ENCODE results near the gene OSGEP.
"Not testable (repeated sequence)": the region's sequence is repeated elsewhere in the genome, so short reads cannot be mapped to it uniquely, and the experiment has no call there.

OSGEP gene

DNA sequence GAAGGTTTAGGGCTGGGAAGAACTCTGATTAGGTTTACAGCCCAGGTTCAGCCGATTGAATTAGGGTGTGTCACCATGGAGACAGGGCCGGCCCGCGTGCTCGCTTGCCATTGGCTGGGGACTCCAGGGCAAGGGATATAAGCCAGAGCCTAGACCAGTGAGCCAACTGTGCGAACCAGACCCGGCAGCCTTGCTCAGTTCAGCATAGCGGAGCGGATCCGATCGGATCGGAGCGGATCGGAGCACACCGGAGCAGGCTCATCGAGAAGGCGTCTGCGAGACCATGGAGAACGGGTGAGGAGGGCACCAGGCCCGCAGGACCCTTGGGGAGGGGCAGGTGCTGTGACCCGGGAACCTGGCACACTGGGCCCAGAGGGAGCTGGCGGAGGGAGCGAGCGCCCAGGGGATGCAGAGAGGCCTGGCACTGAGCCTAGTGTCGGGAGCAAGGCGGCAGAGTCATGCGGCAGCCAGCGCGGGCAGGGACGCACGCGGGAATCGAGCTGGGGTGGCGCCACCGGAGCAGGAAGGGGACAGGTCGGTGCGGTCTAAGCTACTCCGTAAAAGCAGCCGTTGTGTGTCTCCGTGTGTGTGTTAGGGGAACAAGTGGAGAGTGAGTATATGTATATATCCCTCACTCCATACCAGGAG lies 14.8 kb upstream of the OSGEP start, which contains the start of gene PNP:
Gene PNP (plus strand): TSS at position 165 of the 648 bp plus-strand sequence. CDS start 119 bp downstream, at position 284.
- peak; percentile 89 for DNase-seq

DNA sequence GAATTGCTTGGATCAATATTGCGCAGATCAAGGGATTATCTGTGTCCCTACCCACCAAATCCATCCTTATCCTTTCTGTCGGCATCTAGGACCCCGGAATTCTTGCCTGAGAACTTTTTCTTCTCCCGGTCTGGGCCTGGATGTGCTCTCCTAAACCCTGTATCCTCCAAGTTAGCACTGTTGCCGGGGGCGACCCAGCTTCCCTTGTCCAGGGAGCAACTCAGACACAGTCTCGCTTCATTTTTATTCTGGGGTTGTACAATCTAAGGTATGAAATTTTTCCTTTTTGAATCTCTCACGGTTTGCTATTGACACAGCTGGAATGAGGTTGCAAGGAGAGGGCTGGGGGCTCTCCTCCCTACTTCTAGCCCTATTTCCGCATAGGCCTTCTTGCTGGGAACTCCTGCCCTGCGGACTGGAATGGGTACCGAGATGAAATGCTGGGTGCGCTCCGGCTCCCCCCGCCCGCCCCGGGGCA lies 14.2 kb upstream of the OSGEP start:
- no peak for DNase-seq

DNA sequence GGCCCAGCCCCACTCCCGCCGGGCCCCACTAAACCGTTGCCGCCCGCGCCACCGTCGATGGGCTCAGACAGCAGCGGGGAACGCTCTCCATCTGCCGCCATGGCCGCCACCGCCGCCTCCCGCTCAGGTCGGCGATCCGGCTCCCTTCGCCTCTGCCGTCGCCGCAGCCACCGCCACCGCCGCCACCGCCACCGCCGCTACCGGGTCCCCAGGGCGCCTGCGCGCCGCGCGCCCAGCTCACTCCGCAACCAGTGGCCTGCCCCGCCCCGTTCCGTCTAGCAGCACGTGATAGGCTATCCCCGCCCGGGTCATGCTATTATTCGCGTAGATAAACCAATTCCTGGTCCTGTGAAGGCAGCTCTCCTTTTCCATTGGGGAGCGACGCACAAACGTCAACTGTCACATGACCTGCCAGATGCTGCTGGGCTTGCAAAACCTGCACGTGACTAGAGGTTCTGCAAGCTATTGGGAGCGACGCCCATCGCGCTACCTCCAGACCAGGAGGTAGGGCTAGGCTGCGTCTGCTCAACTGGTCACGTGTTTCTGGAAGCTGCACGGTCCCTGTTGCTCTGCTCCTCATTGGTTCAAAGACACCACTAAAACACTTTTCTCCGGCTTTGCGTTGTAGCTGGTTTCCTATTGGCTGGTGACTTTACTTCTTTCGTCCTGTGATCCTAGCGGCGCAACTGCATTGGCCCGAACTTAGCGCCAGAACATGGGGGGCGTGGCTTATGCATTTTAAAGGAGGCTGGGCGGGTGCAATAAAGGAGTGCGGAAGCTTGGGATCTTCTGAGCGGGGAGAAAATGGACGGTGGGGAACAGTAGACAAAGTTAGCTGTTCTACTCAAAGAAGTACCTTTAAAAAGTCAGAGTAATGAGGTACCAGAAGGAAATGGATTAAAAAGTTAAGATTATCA lies 6.9 kb upstream of the OSGEP start, which contains the start of gene PIP4P1:
Gene PIP4P1 (minus strand): TSS at position 210 of the 917 bp plus-strand sequence. CDS start 109 bp downstream, at position 101.
- DNase-seq = peak; percentile 99

DNA sequence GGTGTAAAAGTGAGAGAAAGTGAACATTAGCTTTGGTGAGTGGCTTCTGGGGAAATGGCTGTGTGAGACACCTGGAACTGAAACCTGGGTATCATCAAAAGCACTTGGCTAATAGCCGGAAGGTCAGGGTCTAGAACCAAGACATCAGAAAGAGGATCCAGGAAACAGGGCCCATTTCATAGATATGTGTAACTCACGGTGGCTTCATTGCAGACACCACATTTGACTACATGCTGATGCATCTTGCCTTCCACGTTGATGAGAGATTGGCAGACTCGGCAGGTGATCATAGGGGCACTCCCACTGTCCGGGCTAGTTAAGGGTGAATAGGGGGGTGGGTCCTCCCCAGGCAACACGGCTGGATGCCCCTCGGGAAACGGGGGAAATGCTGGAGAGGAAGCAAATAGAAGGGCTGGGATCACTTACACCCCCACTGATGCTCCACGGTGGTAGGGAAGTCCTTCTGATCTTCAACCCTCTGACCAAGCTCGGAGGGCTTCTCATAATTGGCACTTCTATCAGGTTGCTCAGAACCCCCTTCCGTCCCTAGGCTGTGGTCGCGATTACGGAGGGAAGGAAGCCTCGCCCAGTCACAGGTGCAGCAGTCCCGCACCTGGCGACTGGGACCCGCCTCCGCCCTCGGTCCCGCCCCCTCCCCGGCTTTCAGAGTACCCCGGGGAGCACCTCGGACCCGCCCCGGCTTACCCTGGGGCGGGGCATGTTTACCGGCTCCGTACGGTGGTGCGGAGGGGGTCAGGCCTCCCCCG lies 6.0 kb upstream of the OSGEP start:
- DNase-seq = peak; percentile 75

DNA sequence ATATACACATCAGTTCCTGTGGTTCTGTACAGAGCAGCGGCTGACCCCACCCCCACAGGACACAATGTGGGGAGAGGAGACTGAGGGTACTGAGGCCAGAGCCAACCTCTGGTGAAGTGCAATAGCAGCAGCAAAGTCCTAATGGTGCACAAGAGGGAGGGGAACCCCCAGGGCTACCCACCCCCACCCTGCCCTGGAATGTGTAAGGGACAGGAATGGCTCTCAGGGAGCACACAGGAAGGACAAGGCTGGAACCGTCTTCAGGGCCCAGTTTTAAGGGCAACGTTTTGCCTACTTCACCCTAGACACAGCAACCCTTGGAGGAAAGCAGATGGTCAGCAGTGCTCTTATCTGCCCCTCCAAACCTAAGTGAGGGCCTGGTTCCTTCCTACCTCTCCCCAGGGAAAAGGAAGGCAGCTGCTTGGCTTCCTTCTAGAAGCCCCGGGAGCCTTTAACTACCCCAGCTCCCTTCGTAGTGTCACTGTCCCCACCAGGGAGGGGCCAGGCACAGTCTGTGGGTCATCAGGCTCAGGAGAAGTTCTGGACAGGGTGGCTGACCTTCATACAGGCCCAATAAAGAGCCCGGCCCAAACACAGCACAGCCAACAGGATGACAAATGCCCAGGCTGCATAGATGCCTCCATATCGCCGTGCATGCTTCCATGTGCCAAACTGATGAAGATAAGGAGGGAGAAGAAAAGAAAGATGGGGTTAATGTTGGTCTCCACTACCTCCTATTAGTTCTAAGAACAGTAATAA lies 3.6 kb upstream of the OSGEP start:
- DNase-seq = no peak

DNA sequence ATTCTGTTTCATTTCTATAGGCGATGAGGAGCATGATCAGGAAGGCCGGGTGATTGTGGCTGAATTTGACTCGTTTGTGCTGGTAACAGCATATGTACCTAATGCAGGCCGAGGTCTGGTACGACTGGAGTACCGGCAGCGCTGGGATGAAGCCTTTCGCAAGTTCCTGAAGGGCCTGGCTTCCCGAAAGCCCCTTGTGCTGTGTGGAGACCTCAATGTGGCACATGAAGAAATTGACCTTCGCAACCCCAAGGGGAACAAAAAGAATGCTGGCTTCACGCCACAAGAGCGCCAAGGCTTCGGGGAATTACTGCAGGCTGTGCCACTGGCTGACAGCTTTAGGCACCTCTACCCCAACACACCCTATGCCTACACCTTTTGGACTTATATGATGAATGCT lies 2.4 kb upstream of the OSGEP start:
- DNase-seq = no peak

DNA sequence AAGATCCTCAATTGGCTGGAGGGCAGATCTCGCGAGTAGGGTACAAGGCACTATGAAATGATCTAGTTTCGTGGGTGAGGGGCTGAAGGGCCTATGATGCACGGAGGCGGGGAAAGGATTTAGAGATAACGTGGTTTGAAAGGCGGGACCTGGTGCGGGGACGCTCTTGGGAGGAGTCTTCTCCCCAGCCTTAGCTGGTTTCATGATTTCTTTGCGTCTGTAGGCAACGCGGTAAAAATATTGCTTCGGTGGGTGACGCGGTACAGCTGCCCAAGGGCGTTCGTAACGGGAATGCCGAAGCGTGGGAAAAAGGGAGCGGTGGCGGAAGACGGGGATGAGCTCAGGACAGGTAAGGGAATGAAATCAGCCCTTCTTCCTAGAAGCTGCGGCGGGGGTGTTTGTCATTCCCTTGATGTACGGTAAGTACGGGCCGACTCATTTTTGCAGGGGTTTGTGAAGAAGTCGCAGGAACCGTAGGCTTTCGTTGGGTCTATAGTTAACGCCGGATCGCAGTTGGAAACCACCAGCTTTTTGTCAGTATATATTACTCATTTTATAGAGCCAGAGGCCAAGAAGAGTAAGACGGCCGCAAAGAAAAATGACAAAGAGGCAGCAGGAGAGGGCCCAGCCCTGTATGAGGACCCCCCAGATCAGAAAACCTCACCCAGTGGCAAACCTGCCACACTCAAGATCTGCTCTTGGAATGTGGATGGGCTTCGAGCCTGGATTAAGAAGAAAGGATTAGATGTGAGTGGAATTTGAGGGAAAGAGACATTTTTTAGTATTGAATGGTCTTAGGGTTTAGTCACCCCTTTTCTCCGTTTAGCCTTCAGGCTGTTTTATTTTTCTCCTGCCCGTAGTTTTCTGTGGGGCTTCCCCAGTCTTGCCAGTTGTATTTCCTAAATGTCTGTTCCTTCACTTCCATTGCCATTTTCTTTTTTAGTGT lies 1.0 kb upstream of the OSGEP start:
- DNase-seq = peak; percentile 78

DNA sequence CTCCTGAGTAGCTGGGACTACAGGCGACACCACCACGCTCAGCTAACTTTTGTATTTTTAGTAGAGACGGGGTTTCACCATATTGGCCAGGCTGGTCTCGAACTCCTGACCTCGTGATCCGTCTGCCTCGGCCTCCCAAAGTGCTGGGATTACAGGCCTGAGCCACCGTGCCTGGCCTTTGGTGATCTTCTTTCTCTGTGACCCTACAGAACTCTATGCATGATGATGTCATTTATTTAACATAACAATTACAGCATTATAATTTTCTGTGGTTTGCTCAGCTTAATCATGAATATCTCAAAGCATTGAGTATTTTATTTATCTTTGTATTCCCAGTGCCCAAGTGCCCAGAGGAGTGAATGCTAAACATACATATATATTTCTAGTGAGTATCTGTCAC lies 1.8 kb downstream of the OSGEP start:
- not testable (repeated sequence) for DNase-seq

DNA sequence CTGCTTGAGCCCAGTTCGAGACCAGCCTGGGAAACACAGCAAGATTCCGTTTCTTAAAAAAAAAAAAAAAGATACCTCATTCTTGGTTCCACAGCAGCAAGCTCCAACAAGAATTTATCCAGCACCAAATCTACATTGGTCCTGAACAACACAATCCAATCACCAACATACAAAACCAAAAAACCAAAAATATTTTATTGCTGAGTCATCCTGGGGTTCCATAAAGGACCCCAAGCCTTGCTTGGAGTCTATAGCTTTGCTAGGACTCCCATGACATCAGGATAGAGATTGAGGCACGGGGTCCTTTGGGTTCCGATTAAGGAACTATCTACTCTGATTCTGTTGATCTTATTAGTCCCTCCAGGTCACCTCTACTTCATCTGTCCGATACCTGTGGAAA lies 7.7 kb downstream of the OSGEP start:
- no peak for DNase-seq

DNA sequence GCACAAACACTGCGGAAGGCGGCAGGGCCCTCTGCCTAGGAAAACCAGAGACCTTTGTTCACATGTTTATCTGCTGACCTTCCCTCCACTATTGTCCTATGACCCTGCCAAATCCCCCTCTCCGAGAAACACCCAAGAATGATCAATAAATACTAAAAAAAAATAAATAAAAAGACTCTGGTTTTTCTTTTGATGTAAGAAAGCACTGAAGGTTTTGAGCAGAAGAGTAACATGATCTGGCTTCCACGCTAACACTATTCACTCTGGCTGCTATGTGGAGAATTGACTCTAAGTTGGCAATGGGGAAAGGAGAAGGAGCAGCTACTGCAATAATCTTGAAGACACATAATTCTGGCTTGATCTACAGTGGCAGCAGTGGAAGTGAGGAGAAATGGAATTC lies 11.0 kb downstream of the OSGEP start:
- DNase-seq = not testable (repeated sequence)

DNA sequence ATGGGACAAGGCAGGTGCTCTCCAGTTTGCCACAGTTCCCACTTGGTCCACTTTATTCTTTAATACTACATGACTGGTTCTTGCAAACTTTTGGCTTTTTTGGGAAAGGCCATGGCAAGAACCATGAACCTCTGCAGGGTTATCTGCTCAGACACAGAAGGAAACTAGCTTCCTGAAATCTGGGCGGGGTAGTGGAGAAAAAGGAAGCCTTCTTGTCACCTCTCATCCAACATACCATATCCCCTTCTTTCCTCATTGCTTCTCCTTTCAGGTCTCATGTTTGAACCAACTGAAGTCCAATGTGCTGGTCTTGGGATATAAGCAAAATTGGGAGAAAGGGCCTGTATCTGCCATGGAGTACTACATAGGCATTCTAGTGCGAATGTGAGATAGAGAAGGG lies 13.2 kb downstream of the OSGEP start:
- DNase-seq = no peak

DNA sequence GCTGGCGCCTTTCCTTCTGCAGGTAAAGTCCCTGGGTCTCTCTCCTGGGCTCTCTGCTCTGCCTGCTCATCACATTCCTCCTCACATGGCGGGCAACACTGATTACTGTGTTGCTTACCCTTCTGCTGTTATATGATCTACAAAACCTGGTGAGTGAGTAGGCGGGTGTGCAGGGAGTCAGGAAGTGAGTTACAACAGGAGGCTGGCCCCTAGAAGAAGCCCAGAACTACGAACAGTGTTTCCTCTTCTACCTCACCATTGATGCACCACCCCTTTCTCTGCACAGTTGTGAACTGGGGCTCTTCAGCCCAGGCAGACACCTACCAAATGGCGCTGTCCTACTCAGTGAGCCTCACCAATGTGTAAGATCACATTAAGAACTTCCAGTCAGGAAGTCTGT lies 13.7 kb downstream of the OSGEP start:
- peak; percentile 52 for DNase-seq

DNA sequence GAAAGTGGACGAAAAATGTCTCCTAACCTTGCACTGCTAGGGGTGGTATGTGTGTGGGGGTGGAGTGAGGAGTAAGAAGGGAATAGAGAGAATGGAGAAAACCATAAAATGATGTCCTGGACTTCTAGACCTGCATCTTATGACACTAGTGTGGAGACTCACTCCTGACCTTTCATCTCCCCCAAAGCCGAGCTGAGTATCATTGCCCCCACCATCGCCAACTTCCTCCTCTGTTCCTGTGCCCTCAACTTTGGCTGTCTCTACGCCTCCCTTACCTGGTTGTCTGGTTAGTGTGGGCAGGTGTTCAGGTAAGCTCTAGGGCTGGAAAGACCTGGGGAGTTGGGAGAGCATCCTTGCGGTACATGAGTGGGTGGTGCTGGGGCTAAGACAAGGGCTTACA lies 14.1 kb downstream of the OSGEP start:
- no peak for DNase-seq

DNA sequence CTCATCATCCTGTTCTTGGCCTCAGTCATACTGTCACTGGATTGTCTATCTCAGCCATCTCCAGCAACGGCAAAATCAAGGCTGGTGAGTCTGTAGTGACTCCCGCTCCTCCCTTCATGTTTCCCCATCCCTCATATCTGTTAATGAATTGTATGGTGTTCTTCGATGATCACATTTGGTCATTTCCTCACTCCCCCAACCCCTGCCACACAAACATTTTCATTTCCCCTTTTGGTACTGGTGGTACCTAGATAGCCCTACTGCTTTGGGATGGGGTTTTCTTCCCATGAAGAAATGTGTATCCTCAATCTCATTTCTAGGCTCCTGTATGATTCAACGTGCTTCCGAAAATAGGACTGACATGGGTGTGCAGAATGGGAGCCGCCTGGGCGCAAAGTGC lies 15.9 kb downstream of the OSGEP start:
- no peak for DNase-seq

DNA sequence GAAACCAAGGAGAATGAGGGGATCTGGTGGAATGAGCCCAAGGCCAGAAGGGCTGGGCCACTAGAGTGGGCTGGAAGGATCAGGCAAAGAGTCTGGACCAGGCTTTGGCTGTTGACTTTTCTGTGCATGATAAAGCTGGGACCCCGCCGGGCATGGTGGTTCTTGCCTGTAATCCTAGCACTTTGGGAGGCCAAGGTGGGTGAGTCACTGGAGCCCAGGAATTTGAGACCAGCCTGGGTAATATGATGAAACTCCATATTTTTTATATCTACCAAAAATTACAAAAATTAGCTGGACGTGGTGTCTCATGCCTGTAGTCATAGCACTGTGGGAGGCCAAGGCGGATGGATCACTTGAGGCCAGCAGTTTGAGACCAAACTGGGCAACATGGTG lies 18.3 kb downstream of the OSGEP start:
- DNase-seq = no peak

DNA sequence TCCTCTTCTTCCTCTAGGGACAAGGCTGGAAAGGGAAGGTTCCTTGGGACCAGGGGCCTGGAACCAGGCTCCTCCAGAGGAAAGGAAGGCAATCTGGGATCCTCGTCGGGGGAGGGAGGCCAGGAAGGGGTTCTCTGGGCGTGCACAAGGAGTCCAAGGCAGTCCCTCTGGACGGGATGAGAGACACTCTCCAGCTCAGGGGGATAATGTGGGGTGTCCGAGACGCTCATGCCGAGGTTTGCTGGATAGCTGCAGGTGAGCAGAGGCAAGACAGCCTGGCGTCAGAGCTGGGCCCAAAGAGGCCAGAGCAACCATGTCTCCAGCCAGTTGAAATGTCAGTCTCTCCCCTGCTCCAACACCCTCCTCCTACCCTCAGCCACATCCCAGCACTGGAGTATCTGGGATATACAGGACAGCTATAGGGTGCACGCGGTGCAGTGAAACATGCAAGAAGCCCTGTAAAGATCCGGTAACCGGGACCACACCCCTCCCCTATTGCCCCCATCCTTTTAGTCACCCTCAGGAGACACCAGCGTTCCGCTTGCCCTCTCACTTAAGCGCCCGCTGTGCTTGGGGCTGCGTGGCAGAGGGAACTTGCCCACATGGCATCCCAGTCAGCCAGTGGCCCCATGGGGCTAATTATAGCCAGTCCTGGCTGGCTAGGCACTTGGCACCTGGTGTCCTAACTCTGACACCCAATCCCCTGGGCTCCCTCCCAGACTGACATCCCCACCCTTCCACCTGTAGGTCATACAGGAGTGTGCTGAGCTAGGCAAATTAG lies 18.8 kb downstream of the OSGEP start, which contains the start of gene KLHL33:
Gene KLHL33 (minus strand): TSS at position 585 of the 781 bp plus-strand sequence. CDS start 355 bp downstream, at position 230.
- DNase-seq = no peak

DNA sequence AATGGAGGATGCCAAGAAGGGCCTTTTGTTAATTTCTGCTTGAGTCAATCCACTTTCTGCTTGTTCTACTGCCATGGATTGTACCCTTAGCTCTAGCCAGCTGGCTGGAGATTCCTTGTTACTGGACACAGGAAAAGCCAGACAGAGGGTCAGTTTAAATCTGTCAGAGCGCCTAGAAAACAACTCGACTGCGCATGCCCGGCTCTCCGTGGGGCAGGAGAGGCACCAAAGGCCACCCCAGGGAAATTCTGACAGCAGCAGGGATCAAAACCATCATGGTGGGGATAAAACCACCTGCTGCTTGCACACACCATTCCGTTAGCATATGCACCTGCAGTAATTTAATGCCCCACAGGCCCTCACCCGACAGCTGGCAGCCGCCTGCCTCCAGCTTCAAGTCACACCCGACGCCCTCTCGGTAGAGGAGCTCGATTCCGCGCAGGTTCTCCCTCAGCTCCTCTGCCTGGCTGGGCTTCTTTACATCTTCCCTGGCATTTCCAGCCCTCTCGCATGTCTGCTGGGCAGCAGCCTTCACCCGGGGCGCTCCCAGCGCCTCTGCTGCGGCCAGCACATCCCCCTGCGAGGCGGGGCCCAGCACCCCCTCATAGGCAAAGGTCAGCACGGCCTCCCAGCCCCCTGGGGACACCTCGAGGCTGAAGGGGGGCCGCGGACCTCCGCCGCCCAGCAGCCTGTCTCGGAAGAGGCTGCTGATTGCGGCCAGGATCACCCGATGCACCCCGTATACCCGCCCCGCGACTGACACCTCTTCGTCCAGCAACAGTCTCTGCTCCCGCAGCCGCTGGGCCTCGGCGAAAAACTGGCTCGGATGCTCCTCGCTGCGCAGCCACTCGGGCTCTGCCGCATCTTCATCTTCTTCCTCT lies 19.7 kb downstream of the OSGEP start:
- no peak for DNase-seq

DNA sequence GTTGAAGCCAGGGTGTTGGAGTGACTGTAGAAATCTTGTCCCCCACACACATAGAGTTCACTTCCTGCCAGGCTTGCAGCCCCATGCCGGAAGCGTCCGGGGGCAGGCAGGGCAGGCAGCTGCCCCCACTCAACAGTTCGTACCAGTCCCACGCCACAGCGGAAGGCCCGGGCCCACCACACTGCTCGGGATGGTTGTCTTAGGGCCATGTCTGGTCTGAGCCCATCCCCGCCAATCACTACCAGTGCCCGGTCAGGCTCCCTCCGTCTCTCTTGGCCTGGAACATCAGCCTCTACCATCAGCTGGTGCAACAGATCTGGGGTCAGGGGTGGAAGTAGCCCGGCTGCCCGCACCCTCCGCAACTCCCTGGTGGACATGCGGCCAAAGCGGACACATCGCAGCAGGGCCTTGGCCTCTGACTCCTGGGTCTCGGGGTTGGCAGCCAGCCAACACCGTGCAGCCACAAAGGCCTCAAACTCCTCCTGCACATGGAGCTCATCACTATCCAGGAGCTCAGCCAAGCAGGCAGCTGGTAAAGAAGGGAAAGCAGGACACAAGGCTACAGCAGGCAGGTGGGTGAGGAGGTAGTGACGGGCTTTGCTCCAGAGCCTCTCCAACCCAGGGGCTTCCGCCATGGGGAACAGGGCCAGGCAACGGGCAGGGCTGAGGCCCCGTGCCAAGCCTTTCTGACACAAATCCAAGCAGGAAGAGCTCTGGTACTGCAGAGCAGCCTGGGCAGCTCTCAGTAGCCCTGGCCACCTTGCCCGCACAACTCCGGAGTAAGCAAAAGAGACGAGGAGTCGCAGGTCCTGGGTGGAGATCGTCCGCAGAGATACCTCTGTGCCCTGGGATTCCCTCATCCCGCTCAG lies 24.6 kb downstream of the OSGEP start:
- peak; percentile 7 for DNase-seq

Measured in CD4-positive, alpha-beta T cell treated with Interleukin-6 for 4 hours (primary cell).